Stimulated activated CD4-positive, alpha-beta T cell treated with anti-CD3 and anti-CD28 coated beads, Interleukin-12 subunit alpha, Interleukin-12 subunit beta, amount 100 ng/mL, for 24 hours (primary cell): Measurements from ENCODE around the gene ZNF544.
A peak's percentile ranks its signal among the peaks of the same experiment; 100 is the strongest.
"Not testable (repeated sequence)": the region's sequence is repeated elsewhere in the genome, so short reads cannot be mapped to it uniquely, and the experiment has no call there.

Source experiments
- DNase-seq, 2 experiments: peaks; one replicate each; pipeline ENCODE4 v3.0.0-alpha.2; 2020; ENCODE audit warnings: low read depth in 2 of 2

Gene ZNF544

DNA sequence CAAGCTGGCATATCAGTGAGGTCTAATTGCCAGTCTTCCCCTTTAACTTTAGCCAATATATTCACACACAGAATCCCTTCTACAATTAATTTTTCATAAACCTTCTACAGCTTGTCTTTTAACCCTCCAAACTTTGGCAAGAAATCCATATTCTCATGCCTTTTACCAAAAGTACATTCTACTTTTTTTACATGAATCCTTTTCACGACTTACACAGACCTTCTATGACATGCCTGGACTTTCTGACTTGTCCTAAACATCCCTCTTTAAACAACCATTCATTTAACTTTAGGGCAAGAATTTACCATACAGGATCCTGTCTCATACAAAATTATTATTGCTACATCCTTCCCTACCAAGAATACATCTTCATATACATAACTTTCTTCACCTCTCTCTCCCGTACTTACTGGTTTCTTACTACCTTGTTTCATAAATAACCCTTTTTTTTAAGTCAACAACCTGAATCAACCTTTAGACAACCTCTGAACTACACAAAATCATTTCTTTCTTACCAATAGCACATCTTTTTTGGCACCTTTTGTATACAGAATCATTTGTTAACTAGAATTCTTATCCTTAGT lies 23.5 kb downstream of the ZNF544 start:
- DNase-seq, result no peak

DNA sequence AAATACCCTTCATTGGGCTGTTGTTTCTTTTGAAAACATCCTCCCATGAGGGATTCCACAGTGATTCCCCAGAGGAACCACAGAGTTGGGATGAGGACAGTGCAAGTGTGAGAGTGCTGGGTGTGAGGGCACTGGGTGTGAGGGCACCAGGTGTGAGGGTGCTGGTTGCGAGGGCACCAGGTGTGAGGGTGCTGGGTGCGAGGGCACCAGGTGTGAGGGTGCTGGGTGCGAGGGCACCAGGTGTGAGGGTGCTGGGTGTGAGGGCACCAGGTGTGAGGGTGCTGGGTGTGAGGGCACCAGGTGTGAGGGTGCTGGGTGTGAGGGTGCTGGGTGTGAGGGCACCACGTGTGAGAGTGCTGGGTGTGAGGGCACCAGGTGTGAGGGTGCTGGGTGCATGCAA lies 29.5 kb downstream of the ZNF544 start:
- not testable (repeated sequence) for DNase-seq

DNA sequence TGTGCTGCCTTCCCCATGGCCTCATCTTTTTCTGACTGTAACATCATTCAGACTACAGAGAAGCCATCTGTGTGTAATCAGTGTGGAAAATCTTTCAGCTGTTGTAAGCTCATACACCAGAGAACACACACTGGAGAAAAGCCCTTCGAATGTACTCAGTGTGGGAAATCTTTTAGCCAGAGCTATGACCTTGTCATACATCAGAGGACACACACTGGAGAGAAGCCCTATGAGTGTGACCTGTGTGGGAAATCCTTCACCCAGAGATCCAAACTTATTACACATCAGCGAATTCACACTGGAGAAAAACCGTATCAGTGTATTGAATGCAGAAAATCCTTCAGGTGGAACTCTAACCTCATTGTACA lies 32.9 kb downstream of the ZNF544 start:
- no peak for DNase-seq

DNA sequence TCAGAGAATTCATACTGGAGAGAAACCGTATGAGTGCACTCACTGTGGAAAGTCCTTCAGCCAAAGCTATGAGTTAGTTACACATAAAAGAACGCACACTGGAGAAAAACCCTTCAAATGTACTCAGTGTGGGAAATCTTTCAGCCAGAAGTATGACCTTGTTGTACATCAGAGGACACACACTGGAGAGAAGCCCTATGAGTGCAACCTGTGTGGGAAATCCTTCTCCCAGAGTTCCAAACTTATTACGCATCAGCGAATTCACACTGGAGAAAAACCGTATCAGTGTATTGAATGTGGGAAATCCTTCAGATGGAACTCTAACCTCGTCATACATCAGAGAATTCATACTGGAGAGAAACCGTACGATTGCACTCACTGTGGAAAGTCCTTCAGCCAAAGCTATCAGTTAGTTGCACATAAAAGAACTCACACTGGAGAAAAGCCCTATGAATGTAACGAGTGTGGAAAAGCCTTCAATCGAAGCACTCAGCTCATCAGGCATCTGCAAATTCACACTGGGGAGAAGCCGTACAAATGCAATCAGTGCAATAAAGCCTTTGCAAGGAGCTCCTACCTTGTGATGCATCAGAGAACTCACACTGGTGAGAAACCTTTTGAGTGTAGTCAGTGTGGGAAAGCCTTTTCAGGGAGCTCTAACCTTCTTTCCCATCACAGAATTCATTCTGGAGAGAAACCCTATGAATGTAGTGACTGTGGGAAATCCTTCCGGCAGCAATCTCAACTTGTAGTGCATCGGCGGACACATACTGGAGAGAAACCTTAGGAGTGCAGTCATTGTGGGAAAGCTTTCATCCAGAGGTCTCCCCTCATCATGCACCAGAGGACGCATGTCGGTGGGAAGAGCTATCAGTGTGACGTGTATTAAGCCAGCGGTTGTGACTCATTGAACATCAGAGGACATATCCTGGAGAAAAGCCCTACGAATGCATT lies 33.5 kb downstream of the ZNF544 start:
- no peak for DNase-seq

DNA sequence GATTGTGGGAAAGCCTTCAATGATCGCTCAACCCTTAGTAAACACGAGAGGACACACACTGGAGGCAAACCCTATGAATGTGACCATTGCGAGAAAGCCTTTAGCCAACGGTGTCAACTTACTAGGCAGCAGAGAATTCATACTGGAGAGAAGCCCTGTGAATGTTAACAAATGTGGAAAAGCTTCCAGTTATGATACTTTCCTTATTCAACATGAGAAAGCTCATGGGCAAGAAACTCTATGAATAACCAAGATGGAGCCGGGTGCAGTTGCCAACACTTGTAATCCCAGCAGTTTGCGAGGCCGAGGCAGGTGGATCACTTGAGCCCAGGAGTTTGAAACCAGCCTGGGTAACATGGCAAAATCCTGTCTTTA lies 34.2 kb downstream of the ZNF544 start:
- DNase-seq, result no peak

DNA sequence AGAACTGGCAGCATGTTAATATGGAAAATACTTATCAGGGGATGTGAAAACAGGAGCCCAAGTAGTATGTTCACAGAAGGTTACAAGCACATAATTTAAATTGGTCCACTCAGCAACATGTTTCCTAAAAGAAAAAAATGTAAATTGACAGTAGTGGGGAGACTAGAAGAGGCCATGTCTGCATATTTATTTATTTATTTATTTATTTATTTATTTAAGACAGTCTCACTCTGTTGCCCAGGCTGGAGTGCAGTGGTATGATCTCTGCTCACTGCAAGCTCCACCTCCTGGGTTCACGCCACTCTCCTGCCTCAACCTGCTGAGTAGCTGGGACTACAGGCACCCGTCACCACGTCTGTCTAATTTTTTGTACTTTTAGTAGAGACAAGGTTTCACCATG lies 36.4 kb downstream of the ZNF544 start:
- DNase-seq, result no peak

DNA sequence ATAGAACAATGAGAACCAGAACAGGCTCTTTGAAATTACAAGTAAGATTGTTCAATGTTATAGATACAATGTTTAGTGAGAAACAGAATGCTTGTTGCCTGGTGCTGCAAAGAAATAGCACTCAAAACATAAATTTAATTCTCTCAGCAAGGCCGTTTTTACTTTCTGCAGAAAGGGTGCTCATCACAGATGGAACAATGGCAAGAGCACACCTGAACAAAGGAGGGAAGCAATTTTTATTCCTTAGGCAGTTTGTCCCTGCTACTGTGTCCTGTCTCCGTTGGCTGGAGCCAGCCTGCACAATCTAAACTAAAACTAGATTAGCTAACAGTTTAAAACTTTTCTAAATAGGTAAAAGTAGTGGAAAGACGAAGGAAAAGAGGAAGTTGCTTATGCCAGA lies 39.6 kb downstream of the ZNF544 start:
- no peak for DNase-seq

DNA sequence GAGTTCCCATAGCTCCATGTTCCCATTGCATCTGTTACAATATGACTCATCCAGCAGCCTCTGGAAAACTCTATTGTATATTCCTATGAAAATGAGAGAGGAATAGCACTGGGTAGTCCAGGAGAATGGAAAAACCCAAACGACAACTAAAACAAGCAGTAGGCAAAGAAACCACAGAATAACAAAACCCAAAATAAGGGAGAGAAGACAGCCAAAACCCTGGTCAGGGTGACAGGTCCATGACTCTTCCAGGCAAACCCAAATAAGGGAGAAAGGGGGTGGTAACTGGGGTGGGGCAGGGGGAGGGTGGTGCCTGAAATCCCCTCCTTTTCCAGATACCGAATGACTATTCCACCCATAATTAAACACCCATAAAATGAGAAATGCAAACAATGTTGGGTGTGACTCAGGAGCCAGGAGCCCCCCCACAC lies 46.1 kb downstream of the ZNF544 start:
- no peak for DNase-seq

DNA sequence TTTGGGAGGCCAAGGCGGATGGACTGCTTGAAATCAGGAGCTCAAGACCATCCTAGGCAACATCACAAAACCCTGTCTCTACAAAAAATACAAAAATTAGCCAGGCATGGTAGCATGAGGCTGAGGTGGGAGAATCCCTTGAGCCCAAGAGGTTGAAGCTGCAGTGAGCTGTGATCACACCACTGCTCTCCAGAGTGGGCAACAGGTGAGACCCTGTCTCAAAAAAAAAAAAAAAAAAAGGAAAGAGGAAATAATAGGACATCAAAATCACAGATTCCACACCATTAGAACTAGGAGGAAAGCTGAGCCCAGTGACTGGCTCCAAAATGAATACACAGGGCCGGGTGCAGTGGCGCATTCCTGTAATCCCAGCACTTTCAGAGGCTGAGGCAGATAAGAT lies 46.9 kb downstream of the ZNF544 start:
- no peak for DNase-seq

DNA sequence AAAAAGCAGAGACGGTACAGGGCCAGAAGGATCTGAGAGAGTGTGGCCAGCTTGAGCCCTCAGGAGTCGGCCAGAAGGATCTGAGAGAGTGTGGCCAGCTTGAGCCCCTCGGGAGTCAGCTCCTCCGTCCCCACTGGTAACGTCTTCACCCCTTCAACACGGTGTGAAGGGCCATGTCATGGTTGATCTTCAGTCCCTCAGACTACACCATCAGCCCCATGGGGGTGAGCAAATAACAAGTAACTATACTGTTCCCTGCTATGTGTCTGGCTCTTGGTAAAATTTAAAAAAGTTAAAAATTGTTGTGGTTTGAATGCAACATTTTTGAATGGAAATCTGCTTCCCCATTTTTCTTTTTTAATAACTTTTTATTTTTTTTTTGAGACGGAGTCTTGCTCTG lies 48.5 kb downstream of the ZNF544 start:
- no peak for DNase-seq

DNA sequence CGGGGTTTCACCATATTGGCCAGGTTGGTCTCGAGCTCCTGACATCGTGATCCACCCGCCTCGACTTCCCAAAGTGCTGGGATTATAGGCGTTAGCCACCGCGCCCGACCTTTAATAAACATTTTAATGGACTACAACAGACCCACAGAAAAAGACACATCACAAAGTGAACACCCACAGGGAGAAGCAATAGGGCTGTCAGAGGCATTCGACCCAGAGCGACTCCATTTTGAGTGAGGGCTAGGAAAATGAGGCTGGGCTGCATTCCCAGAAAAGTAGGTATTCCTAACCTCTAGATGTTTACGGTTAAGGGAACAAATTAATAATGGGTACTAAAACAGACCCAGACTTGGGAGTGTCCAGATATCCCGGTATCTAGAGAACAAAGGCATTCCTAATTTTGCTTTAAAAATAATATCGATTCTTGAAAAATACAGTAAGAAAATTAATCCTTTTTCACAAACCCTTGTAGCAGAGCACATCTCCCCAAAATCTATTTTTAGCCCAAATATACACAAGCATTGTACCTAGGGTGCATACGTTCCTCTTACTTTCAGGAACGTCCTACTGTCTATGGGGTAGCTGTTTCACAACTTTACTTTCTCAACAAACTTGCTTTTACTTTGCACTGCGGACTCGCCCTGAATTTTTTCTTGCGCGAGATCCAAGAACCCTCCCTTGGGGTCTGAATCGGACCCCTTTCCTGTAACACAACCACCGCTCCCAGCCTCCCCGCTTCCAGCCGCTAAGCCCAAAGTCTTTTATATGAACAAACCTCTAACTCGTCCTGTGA lies 49.2 kb downstream of the ZNF544 start:
- DNase-seq, result no peak

DNA sequence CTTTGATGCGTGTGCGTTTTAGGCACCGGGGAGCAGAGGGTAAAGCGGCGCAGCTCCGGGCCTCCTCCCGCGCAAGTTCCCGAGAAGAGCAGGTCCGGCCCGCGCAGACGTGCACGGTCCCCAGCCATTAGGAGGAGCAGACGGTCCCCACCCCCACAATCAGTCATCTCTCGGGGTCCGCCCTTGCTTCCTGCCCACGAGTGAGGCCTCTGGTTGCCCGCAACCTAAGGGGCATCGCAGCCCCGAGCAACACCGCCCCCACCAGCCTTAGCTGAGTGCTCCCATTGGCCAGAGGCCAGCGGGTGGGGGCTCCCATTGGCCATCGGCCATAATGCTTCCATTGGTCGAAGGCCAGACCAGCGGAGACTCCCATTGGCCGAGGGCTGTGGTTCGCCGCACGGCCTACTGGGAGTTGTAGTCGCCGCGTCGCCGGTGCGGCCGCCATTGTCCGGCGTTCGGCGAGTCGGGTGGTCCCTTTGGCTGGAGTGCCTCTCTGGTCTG lies 49.9 kb downstream of the ZNF544 start, which contains the start of gene ZNF8:
Gene ZNF8 (plus strand): TSS at position 415 of the 501 bp plus-strand sequence. CDS start 127 bp downstream, outside the sequence.
- peak; percentile 96 to 98 for DNase-seq

DNA sequence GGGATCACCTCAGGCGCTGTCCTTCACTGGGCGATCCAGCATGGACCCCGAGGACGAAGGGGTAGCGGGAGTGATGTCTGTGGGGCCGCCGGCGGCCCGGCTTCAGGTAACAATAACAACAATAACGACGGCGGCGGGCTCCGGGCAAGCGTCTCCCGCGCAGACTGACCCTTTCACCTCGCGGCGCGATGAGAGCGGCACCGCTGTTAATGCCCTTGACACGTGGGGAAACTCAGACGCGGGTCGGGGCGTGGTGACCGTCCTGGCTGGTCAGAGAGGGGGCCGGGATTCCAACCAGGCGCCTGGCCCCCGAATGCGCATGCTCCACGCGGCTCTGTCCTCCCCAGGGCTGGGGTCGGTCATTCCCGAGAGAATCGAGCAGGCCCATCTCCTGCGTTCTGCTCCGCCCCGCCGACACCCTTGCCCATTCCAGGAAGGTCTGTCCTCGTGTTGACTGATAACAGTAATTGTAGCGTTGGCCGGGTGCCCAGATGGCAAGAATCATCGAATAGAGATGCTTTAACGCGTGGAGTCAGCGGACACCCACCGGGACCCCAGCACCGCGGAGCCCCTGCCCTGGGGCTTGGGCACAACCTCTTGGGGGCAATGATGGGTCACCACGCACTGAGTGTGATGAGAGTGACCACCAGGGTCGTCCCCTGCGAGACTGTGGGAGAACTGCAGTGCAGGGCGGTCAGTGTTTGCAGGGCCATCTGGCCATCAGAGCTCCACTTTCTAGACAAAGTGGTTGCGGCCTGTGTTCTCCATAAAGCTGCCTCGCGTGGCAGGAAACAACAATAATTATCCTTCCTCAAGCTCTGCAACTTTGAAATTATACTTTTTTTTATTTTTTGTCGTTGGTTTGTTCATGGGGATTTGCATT lies 50.6 kb downstream of the ZNF544 start:
- peak; percentile 6 to 46 for DNase-seq

DNA sequence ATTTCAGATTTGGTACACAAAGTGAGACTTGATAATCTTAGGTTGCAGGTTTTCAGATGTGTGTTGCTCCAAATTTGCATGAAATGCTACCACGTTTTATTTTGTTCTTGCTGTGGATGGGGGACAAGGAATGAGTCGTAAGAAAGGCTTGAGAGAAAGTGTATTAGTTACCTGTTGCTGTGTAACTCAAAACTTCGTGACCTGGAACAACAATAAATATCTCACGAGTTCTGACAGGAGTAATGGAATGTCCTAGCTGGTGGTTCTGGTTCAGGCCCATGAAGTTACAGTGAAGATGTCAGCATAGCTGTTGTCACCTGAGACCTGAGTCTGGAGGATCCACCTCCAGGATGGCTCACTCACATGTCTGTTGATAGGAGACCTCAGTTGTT lies 51.2 kb downstream of the ZNF544 start:
- DNase-seq, result no peak

DNA sequence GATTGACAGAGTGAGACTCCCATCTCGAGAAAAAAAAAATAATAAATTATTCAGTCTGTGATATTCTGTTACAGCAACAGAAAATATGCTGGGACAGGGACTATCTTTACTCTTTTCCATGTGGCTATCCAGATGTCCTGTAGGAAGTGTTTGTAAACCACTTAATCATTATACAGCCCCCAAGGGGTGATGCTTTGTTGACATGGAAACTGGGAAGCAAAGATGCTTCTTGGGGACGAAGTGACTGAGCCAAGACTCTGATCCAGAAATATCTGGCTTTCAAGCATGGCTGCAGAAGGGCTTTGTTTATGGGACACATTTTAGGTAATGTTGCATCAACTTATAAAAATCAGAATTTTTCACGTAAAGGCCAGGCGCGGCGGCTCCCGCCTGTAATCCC lies 55.5 kb downstream of the ZNF544 start:
- no peak for DNase-seq

DNA sequence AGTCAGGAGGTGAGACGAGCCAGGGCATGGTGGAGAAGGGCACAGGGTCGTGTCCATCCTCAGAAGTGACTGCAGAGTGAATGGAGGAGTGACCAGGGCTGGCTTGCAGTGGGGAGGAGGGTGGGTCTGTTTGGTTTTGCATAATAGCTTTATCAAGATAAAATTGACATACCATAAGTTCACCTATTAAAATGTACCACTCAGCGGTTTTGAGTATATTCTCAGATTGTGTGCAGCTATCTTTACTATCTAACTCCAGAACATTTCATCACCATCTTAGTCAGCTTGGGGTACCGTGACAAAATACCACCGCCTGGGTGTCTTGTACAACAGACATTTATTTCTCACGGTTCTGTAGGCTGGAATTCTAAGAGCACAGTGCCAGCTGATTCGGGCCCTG lies 63.2 kb downstream of the ZNF544 start:
- no peak for DNase-seq

DNA sequence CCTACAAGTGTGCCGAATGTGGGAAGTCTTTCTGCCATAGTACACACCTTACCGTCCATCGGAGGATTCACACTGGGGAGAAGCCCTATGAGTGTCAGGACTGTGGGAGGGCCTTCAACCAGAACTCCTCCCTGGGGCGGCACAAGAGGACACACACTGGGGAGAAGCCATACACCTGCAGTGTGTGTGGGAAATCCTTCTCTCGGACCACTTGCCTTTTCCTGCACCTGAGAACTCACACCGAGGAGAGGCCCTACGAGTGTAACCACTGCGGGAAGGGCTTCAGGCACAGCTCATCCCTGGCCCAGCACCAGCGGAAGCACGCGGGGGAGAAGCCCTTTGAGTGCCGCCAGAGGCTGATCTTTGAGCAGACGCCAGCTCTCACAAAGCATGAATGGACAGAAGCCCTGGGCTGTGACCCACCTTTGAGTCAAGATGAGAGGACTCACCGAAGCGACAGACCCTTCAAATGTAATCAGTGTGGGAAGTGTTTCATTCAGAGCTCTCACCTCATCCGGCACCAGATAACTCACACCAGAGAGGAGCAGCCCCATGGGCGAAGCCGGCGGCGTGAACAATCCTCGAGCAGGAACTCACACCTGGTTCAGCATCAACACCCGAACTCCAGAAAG lies 66.1 kb downstream of the ZNF544 start:
- DNase-seq, result no peak

DNA sequence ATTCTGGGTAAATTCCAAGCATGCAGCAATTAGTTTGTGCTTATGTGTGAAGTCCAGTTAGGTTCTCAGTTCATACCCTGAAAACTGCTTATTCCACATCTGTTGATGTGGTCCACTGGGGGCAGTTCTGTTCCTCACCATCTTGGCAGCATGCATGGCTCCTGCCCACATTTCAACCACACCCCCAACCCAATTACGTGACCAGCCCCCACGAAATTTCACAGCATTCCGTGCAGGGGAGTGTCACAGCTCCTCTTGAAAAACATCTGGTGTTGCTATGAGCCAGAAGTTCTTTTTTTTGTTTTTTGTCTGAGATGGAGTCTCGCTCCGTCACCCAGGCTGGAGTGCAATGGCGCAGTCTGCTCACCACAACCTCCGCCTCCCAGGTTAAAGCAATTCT lies 67.4 kb downstream of the ZNF544 start:
- no peak for DNase-seq

DNA sequence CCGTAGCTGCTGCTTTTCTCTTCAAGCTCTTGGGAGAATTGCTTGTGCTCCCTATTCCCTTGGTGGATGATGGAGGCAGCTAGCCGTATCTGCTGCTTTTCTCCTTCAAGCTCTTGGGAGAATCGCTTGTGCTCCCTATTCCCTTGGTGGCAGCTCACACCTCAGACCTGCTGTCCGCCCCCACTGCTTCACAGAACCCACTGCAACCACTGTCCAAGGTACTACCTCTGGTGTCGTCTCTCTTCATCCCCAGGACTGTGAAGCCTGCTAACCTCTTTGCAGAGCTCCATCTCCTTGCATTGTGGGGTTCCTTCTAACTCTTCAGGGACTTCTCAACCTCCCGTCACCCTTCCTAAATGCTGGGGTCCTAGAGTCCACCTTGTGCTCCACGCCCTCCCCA lies 71.9 kb downstream of the ZNF544 start:
- no peak for DNase-seq

DNA sequence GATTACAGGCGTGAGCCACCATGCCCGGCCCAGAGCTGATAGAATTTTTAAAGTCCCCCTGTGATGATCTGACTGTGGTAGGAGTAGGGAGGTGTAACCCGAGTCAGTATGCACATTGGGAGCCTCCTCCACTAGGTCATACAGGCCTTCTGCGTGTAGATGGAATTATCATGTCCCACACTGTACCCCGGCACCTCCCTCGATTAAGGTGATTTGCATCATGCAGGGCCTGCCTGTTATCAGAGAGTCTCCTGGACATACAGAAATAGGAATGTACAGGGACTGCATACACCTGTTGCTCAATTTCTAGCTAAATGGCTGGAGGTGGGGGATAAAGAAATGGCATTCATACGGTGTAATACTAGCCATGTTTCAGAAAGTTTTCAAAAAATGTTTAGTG lies 75.5 kb downstream of the ZNF544 start:
- DNase-seq, result no peak

DNA sequence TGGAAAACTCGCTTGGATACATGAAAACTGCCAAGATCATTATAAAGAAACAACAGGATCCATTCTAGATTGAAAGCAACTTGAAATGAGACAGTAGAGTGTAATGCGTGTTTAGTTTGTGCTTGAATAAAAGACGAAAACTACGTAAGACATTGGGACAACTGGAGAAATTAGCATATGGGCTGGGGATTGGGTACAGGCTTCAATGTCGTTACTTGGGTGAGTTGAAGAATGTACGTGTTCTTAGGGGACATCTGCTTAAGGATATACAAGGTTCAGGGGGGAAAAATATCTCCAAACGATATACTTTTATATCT lies 76.0 kb downstream of the ZNF544 start:
- no peak for DNase-seq
